ENCODE measurements around the gene LCAT.

DNA sequence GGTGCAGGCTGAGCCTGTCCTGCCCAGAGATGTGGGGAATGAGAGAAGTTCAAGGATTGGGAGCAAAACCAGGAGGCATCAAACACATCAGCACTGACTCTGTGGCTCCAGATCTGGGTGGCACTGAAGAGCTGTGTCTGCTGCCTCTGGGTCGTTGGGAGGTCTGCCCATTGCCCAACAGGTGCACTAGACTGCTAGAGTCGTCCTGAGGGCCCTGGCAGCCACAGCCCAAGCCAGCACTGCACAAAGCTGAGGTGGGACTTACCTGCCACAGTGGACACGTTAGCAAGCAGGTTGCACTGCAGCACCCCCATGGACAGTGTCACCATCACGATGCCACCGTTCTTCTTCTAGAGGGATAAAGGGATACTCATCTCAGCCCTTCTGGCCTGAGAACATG, 33.1 kb upstream of the LCAT start:
- TF ChIP-seq, protein P1, sequence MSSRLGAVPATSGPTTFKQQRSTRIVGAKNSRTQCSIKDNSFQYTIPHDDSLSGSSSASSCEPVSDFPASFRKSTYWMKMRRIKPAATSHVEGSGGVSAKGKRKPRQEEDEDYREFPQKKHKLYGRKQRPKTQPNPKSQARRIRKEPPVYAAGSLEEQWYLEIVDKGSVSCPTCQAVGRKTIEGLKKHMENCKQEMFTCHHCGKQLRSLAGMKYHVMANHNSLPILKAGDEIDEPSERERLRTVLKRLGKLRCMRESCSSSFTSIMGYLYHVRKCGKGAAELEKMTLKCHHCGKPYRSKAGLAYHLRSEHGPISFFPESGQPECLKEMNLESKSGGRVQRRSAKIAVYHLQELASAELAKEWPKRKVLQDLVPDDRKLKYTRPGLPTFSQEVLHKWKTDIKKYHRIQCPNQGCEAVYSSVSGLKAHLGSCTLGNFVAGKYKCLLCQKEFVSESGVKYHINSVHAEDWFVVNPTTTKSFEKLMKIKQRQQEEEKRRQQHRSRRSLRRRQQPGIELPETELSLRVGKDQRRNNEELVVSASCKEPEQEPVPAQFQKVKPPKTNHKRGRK (tag; IDR thresholded peaks at IDR 0.05) = no peak
- TF ChIP-seq SP1 (CRISPR knock-in tag; IDR thresholded peaks at IDR 0.05) (no peak), RBM25 (IDR thresholded peaks at IDR 0.05; ENCODE audit: low read depth, low read length, severe bottlenecking) (no peak), FOXA1 (IDR thresholded peaks at IDR 0.05; ENCODE audit: borderline replicate concordance) (no peak), TAF9B (IDR thresholded peaks at IDR 0.05; ENCODE audit: partially characterized antibody) (no peak), POLR2AphosphoS5 (IDR thresholded peaks at IDR 0.05; ENCODE audit: control insufficient read depth, insufficient read depth, low read depth, low read length) (no peak), HDAC8 (tag; IDR thresholded peaks at IDR 0.05) (no peak), MEF2D (tag; conservative IDR thresholded peaks at IDR 0.05; ENCODE audit: low read depth) (no peak), EZH2 (IDR thresholded peaks at IDR 0.05; ENCODE audit: borderline replicate concordance, low read depth, low read length) (no peak), ZNF431 (CRISPR knock-in tag; IDR thresholded peaks at IDR 0.05) (no peak), ZFP30 (CRISPR knock-in tag; IDR thresholded peaks at IDR 0.05; ENCODE audit: borderline replicate concordance) (no peak)
- TF ChIP-seq, protein P2, sequence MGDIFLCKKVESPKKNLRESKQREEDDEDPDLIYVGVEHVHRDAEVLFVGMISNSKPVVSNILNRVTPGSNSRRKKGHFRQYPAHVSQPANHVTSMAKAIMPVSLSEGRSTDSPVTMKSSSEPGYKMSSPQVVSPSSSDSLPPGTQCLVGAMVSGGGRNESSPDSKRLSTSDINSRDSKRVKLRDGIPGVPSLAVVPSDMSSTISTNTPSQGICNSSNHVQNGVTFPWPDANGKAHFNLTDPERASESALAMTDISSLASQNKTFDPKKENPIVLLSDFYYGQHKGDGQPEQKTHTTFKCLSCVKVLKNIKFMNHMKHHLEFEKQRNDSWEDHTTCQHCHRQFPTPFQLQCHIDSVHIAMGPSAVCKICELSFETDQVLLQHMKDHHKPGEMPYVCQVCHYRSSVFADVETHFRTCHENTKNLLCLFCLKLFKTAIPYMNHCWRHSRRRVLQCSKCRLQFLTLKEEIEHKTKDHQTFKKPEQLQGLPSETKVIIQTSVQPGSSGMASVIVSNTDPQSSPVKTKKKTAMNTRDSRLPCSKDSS (IDR thresholded peaks at IDR 0.05; ENCODE audit: low read depth, partially characterized antibody) = no peak
- TF ChIP-seq, protein P3, sequence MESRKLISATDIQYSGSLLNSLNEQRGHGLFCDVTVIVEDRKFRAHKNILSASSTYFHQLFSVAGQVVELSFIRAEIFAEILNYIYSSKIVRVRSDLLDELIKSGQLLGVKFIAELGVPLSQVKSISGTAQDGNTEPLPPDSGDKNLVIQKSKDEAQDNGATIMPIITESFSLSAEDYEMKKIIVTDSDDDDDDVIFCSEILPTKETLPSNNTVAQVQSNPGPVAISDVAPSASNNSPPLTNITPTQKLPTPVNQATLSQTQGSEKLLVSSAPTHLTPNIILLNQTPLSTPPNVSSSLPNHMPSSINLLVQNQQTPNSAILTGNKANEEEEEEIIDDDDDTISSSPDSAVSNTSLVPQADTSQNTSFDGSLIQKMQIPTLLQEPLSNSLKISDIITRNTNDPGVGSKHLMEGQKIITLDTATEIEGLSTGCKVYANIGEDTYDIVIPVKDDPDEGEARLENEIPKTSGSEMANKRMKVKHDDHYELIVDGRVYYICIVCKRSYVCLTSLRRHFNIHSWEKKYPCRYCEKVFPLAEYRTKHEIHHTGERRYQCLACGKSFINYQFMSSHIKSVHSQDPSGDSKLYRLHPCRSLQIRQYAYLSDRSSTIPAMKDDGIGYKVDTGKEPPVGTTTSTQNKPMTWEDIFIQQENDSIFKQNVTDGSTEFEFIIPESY (CRISPR knock-in tag; IDR thresholded peaks at IDR 0.05) = no peak
